Renal cortical epithelial cell (primary cell): ENCODE measurements around the gene STIMATE. TPM values are rescaled to one million over a fixed set of nuclear protein-coding genes. Genes with fewer than 3 reads are reported as not detected.

Source experiments
- DNase-seq: peaks from one replicate; pipeline ENCODE4 v3.0.0-alpha.2; 2011; ENCODE audit warnings: low read depth
- total RNA-seq: library from RNA; depleted of rRNA; stranded (reverse); fragments of >200 nt; gene quantifications from 2 replicates; pipeline ENCODE4 v1.2.3, GENCODE V29; 2014

STIMATE gene
- total RNA-seq, 1 donor from 2014 or later = 12.1 TPM

- DNase-seq = no peak
Measured at GRCh38 chr3:52841981-52842340, 55.4 kb downstream of the STIMATE start.

DNA sequence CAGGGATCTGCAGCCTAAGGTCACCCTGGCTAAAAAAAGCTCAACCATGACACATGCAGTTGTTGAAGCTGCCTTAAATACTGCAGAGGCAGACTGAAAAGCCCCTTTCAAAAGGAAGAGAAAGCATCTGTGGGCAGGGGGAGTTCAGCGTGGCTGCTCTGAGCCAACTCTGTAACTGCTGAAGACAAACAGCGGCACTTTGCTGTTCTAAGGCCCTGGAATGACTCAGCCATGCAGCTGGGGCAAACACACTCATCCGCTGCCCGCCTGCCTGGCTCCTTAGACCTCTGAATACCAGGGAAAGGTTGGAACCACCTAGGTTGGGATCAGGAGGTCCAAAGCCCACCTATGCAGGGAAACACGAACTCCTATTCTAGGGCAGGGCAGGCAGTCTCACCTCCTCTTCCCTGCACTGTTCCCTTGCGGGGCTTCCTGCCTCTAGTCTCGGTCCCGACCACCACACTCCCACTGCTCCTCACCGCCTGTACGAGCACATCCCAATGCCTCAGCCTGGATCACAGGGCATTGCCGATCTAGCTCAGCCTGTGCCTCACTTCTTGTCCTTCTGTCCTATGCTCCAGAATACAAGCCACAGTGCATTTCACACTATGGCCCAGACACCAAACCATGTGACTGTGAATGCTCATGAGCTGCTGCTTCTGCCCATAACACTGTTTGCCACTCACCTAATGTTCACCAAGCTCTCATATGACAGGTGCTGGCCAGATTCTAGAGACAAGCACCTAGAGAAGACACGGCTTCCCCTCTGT, 56.0 kb downstream of the STIMATE start:
- DNase-seq = no peak

GRCh38 chr3:52839892-52840545, 57.3 kb downstream of the STIMATE start:
- DNase-seq = peak; percentile 6

DNA sequence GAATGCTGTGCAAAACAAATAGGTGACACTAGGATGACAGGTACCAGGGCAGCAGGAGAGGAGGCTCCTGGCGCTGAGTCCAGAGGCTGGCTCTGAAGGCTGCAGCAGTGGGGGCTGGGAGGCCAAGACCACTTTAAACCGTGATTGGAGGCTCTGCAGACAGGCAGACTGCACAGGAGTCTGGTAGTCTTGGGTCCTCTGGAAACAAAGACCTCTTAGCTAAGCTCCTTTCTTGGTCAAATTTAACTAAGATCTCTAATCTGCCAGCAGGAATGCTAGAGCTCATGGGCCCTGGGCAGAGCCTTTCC, 58.1 kb downstream of the STIMATE start:
- no peak for DNase-seq

DNA sequence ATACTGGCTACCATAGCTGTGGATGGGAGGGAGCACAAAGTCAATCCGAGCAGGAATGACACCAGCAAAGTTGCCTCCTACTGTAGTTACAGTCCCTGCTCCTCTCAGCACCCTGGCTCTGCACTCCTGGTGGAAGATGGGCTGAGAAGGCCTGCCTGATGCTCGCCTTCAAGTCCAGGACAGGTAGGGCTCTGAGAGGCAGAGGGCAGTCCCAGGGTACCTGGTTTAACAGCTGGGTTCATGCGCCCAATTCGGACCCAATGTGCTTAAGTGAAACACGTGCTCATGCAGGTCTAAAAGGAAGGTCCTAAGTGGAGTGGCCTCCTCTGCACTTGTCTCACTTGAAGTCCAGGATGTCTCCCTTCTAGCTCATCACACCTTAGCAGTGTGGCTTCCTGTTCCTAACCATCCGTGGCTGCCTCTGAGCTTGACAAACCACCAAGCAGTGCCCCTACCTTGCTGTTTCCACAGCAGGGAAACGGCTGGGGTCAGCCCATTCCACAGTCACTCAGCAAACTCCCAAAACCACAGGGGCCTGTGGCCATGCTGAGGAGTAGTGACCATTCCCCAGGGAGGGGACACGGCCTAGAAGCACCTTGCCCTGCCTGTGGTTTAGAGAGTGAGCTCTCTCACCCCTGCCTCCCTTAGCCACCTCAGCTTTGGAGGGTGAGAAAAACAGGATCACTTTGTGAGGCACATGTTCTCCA, 58.6 kb downstream of the STIMATE start:
- DNase-seq = no peak

DNA sequence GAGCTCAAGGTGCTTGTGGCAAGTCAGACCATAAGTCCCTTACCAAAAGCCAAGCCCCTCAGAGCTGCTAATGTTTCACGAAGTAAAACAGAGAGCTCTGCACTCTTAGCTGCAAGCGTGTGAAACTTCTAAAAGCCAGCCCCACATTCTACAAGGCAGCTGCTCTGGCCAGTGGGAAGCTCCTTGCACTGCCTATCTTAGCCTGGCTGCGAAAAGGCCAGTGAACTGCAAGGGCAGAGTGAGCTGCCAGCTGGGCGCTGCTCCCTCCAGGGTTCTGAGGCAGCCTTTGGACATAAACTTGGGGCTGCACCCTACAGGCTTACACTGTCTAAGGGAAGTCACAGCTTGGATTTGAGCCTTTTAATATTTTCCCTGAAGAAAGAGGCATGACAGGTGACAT, 60.4 kb downstream of the STIMATE start:
- DNase-seq = no peak

- DNase-seq = no peak
Measured at GRCh38 chr3:52836471-52836845, 60.9 kb downstream of the STIMATE start.

DNA sequence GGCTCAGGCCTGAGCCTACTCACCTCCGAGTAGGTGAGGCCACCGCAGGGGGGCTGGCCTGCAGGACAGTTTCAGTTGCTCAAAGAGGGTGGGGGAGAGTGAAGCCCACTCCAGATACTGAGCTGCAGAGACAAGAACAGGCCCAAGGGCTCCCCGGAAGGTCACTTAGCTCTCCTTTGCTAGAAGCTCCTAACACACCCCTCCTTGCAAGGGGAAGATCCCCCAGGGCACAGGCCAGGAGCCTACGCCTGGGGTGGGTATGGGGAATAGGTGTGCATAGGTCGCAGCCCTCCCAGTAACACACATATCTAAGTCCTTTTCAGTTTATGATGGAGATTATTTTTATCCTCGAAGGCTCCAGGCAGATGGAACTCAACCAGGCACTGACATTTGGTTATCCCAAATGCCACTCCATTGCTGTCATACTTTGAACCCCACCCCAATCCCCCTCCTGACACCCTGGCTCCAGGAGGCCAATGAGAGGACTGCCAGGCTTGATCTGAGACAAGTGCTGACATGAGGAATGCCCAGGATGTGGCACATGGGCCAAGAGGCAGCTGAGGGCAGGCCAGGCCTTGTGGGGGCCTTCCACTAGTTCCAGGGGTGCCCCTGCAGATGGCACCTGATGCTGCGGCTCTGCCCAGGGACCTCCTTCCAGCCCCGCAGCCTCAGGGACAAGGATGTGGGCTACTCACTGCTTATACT, 61.4 kb downstream of the STIMATE start:
- no peak for DNase-seq

DNA sequence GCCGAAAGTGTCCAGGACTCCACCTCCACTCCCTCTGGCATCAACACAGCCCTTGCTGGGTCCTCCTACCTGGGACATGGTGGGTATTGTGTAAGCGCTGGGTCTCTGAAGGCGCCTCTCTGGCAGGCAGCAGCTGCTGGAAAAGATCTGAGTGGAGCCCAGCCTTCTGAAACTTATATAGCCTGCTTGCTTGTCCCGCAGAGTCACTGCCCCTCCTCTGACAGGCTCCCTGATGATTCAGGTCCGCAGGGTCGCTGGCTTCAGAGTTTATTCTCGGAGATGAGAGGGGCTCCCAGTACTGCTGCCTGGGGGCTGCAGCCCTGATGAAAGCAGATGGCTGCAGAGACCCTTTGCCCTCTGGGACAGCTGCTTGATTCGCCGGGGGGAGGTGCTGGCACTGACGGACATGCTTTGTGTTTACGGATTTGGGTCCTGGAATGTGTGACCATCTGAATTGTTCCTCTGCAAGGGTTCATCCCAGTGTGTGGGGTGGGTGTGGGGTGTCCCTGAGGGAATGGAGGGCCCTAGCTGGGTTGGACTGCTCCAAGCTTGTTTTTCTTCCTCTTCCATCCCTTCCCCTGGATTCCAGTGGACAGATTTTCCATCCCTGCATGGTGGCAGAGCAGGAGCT, 62.4 kb downstream of the STIMATE start, which contains the start of gene MUSTN1:
Gene MUSTN1 (minus strand): TSS at position 149 of the 631 bp plus-strand sequence. CDS start 71 bp downstream, at position 78.
- DNase-seq = no peak

GRCh38 chr3:52833202-52833601, 64.1 kb downstream of the STIMATE start:
- DNase-seq = no peak

- DNase-seq = peak; percentile 79
Measured at GRCh38 chr3:52831500-52832301, 65.6 kb downstream of the STIMATE start.

- no peak for DNase-seq
Measured at GRCh38 chr3:52830535-52831258, 66.7 kb downstream of the STIMATE start, which contains the start of gene ITIH4. ITIH4 (minus strand) TSS chr3:52830672; CDS start chr3:52830642, 30 bp downstream.

GRCh38 chr3:52829906-52830463, 67.4 kb downstream of the STIMATE start:
- peak; percentile 4 for DNase-seq

GRCh38 chr3:52829482-52829881, 67.9 kb downstream of the STIMATE start:
- no peak for DNase-seq

DNA sequence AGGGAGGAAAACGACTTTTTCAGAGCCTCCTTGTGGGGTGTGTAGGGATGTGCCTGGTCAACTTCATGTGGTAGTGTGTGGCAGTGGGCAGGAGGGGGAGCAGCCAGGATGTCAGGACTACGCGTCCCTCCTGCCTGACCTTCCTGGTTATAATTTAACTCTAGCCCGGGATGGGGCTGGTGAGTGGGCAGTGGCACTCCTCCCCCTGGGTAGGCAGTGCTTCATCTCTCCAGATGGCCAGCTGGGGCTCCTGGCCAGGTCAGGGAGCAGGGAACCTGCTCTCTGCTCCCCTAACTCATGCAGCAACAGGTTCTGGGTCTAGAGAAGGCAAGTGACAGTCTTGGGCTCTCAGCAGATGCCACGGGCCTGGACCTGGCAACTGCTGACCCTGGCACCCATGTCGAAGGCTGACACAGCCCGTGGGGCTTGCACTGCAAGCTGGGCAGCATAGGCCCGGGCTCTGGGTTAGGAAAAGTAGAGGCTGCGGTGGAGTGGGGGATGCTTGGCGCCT, 69.4 kb downstream of the STIMATE start:
- DNase-seq = peak; percentile 84

GRCh38 chr3:52827441-52827840, 69.9 kb downstream of the STIMATE start:
- peak; percentile 72 for DNase-seq

DNA sequence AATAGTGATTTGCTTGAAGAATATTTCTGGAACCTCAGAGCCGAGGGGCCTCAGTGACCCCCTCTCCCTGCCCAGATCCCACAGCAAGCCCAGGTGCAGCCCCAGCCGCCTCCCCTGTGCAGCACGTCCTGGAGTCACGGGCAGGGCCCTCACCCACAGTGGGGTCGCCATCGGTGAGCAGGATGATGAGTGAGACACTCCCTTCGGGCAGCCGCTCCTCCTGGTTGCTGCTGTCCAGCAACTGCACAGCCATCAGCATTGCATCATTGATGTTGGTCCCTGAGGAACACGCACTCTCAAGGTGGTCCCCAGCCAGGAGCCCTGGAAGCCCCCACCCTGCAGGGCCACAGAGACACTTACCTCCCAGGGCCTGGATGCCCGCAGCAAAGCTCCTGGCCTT, 73.3 kb downstream of the STIMATE start:
- DNase-seq = no peak

DNA sequence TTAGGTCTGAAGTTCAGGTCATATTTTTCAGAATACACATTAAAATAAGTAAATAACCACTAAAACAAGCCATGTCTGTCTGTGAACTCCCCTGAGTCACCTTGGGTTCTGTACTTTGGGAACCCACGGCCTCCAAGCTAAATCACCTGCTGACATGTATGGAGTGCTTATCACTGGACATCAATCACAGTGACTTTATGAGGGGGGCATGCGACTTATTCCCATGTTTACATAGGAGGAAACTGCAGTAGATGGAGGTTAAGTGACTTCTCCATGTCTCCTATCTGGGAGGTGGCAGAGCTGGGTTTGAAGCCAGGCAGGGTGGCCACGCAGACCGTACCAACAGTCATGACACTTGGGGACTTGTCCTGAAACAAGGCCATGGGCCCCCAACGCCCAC, 75.0 kb downstream of the STIMATE start:
- DNase-seq = no peak

GRCh38 chr3:52820736-52821135, 76.6 kb downstream of the STIMATE start:
- DNase-seq = no peak

DNA sequence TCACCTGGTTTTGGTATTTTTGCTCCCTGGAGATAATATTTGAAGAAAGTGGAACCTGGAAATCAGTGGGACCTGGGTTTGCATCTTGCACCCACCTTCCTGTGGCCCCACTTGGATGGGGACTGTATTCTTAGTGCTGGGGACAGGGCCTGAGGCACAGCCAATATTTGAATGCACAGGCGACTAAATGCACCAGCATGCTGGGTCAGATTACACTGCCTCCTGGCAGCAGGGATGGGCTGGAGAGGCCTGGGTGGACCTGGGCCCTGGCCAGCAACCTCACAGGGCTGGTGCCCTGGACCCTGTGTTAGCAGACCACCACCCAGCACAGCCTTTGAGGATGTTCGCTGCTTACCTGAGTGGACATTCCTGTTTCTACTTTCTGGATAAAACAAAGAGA, 77.4 kb downstream of the STIMATE start:
- DNase-seq = no peak
